Measurements from ENCODE around the gene GFRA3. TPM values are rescaled to one million over a fixed set of nuclear protein-coding genes. Genes with fewer than 3 reads are reported as not detected.

GFRA3 gene
- total RNA-seq, 1 donor from 2014 or later: 2.2 TPM

- DNase-seq (ENCODE audit: low spot score): no peak
These were observed 27.6 kb downstream of the GFRA3 start for GRCh38 chr5:138246822-138247221.

DNA sequence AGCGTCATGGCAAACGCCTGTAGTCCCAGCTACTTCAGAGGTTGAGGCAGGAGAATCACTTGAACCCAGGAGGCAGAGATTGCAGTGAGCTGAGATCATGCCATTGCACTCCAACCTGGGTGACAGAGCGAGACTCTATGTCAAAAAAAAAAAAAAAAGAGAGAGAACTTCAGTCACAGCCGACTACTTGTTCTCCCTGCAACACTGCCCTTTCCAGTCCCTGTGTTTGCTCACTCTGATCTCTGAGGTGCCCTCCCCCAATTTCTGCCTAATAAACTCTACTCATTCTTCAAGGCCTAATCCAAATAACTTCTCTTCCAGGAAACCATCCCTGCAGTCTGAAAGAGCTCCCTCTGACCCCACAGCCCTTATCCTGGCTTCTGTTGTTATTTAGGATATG lies 28.1 kb downstream of the GFRA3 start:
- no peak for DNase-seq (ENCODE audit: low spot score)

- DNase-seq (ENCODE audit: low spot score): no peak
These were observed 28.7 kb downstream of the GFRA3 start for GRCh38 chr5:138245717-138246116.

DNA sequence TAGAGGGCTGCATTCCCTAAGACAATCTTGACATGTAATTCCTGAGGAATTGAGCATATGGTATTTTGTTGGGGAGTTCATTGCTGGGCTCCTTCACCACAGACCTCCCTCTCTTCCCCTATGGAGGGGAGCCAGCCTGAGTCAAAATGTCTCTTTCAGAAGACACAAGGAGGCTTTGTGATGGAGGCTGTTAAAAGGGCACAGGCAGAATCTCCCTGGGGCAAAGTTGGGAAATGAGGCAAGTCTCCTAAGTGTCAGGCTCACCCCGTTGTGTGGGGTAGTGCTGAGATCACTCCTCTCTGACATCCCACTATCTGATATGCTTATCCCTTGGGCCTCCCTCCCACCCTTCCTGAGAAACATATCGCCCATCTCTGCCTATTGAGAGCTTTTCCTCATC lies 30.6 kb downstream of the GFRA3 start:
- DNase-seq (ENCODE audit: low spot score): no peak

DNA sequence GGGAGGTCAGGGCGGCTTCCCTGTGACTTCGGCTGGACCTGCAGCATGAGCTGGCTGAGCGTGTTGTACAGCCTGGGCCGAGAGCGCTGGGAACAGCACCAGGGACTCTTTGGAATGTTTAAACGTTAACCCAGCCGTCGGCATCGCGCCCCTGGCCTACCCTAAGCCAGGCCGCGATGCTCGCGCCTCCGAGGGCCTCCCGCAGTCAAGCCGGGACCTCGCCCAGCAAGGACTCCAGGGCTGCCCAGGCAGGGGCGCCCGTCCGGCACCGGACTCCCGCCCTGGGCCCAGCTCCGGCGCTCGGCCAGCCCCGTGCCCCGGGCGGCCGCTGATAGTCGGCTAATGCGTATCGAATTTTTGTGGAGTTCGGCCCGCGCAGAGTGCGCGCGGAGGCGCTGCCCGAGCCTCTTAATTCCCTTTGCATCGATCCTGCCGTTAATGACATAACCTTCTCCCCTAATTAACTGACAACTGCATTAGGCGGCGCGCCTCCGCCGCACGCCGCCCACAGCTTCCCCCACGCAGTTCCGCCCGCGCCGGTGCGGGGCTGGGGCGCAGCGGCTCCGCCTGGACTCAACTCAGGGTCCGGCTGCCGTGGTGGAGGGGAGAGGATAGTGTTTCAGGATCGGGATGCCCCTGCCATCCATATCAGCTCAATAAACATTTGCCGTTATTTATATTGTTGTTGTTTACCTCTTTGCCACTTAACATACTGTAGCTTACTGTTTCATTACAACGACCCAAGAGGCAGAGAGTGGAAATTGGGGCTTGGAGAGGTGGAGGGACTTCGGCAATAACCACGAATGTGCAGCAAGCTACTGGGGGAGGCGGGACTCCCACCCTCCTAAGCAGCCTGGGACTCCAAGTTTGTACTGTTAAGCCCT lies 32.5 kb downstream of the GFRA3 start:
- no peak for DNase-seq (ENCODE audit: low spot score)

DNA sequence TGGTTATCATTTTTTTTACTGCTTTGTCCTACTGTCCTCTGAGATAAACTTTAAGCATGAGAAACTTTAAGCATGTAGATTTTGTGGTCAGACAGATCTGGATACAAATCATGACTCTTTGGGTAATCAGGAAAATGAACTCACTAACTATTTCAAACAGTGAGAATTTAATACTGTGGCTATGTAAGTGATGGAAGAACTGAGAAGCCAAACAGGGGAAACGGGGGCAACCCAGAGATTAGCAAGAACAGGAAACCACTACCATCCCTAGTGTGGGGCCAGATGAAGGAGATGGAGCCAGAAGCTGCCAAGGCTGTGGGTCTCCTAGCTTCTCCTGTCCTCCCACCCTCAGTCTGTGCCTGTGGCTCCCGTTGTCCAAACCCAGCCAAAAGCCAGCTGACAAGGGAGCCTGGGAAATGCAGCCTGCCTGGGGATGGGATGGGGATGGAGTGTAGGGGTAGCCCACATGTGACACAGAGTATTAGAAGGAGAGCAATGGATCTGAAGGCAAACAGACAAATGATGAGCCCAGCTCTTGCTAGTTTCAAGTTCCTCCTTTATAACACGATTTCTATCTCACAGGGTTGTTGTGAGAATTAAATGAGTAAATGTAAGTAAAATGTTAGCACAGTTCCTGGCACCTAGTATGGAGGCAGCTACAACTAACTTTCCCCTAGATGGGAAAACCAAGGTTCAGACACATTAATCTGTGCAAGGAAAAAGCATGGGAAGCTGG lies 33.6 kb downstream of the GFRA3 start:
- DNase-seq (ENCODE audit: low spot score): no peak

DNA sequence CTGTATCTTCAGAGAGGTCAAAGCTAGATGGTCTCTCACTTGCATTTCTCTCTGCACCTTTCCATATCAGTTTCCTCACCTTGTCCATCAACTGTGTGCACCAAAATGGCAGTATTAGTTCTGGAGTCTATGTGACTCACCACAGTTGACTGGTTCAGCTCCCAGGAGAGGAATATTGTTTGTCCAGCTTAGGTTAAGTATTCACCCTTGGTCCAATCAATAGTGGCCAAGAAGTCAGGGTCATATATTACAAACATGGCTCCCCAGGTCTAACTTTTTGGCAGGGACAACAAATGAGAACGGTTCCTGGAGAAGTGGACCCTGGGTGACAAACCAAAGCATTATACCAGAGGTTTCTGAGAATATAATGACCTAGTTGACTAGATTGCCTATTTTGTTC lies 36.4 kb downstream of the GFRA3 start:
- DNase-seq (ENCODE audit: low spot score): no peak

GRCh38 chr5:138234651-138235050 lies 39.8 kb downstream of the GFRA3 start:
- DNase-seq (ENCODE audit: low spot score): no peak

GRCh38 chr5:138233280-138233679 lies 41.1 kb downstream of the GFRA3 start:
- DNase-seq (ENCODE audit: low spot score): no peak

DNA sequence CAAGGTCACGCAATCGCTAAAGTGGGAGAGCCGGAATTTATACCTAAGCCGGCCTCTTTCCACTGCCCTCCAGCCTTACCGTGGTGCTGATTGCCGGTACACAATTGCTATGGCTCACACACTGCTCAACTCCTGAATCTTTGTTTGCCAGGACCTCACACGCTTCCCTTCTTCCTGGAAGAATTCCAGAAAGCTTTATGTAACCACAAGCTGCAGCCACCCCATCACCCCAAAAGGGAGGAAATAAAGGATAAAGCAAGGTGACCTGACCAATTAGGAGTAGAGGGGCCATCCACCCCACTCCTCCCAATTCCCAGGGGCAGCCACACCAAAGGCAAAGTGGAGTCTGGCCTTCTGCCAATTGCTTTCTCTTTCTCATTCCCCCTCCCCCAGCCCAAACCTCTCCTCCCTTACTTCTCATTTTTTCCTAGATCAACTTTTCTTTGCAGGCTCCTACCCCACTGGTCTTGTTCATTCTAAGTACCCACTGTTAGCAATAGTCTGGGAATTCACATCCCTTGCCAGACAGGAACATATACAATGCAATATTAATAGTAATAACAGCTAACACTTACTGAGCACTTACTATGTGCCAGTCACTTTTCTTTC lies 43.3 kb downstream of the GFRA3 start:
- no peak for DNase-seq (ENCODE audit: low spot score)

GRCh38 chr5:138230261-138230660 lies 44.2 kb downstream of the GFRA3 start:
- DNase-seq (ENCODE audit: low spot score): no peak

DNA sequence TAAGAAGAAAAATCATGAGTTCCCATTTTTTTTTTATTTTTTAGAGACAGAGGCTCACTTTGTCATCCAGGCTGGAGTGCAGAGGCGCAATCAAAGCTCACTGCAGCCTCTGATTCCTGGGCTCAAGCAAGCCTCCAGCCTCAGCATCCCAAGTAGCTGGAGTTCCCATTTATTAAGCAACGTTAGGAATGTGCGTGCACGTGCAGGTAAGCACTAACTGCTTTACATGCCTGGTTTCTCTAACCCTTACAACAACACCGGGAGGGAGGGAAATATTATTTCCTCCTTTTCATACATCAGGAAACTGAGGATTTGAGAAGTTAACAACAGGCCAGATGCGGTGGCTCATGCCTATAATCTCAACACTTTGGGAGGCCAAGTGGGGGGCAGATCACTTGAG lies 45.0 kb downstream of the GFRA3 start:
- no peak for DNase-seq (ENCODE audit: low spot score)

- no peak for DNase-seq (ENCODE audit: low spot score)
These were observed 47.5 kb downstream of the GFRA3 start for GRCh38 chr5:138226910-138227309.

- no peak for DNase-seq (ENCODE audit: low spot score)
These were observed 49.7 kb downstream of the GFRA3 start for GRCh38 chr5:138224712-138225111.

- no peak for DNase-seq (ENCODE audit: low spot score)
These were observed 50.9 kb downstream of the GFRA3 start for GRCh38 chr5:138223532-138223931.

GRCh38 chr5:138216799-138217198 lies 57.6 kb downstream of the GFRA3 start:
- no peak for DNase-seq (ENCODE audit: low spot score)

GRCh38 chr5:138213161-138214029 lies 61.0 kb downstream of the GFRA3 start, which contains the start of gene CDC23:
TSS of gene CDC23 (minus strand) at chr5:138213323. CDS start at chr5:138213312, 11 bp downstream.
- DNase-seq (ENCODE audit: low spot score): peak; percentile 96

DNA sequence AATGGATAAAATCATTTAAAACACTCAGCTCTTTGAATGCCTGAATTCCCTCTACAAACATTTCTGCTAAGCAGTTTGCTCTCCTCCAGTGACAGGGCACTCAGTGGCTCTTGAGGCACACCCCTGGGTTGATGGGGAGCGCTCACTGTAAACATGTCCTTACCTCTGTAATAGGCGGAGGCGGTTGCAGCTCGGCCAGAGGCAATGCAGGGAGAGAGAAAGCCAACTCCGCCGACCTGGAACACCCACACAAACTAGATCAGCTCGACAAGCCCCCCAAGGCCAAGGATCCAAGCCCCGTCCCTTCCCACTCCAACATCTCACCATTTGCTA lies 61.6 kb downstream of the GFRA3 start:
- no peak for DNase-seq (ENCODE audit: low spot score)

DNA sequence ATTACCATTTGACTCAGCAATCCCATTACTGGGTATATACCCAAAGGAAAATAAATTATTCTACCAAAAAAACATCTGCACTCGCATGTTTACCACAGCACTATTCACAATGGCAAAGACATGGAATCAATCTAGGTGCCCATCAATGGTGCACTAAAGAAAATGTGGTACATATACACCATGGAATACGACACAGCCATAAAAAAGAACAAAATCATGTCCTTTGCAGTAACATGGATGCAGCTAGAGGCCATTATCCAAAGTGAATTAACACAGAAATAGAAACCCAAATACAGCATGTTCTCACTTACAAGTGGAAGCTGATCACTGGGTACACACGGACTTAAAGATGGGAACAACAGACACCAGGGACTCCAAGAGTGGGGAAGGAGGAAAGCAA lies 63.4 kb downstream of the GFRA3 start:
- no peak for DNase-seq (ENCODE audit: low spot score)
